ENCODE results near the gene TFPI.
A peak's percentile ranks its signal among the peaks of the same experiment; 100 is the strongest.
"Not testable (repeated sequence)": the region's sequence is repeated elsewhere in the genome, so short reads cannot be mapped to it uniquely, and the experiment has no call there.

The TFPI gene

DNA sequence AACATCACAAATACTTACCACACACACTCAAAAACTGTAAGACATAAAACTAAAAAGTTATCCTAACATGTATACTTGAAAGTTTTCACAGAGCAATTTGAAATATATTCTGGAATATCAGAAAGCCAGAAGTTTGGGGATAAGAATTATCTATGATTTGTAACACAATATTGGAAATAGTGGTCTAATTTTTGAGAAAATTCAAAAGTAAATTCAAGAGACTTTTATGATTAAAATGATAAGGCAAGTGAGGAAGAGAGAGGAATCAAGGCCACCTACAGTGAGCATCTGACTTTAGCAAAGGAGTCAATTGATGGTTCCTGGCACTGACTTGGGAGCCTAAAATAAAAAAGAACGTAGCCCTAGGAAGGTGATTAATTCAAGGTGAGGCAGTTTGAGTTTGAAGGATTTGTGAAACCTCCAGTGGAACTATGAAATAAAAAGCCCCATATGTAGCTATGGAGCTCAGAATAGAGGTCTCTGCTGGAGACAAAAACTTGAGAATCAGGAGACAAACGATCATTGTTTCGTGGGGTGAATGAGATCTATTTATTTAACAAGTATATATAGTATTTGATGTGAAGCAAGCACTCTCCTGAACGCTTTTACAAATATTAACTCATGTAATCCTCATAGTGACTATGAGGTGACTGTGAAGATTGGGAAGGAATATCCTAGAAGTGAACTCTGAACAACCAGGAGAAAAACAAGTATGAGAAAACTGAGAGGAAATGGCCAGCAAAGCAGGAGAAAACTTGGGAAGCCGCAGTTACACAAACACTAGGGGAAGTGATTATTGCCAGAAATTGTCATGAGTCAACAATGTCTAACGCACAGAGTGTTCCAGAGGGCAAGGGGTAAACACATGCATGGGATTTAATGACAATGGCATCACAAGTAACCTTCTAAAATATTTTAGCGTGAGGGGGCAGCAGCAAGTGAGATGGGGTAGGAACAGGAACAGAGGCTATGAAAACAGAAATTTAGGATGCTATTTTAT lies 12.8 kb downstream of the TFPI start:
- no peaks in the 10 kb centered on the region; the same call in 1 of the 2 replicates for H3K36me3 ChIP-seq (ENCODE audit: insufficient read depth, low read length)
- peak overlapping the region; percentile 9 for H3K9ac ChIP-seq (ENCODE audit: insufficient read length)
- H3K9me3 ChIP-seq (ENCODE audit: low read depth, low read length) = no peaks in the 10 kb centered on the region
- H3K4me3 ChIP-seq = no peak overlapping the region
- H3K27ac ChIP-seq = peak overlapping the region; percentile 55; the same call in 1 of the 2 replicates
- no peak for DNase-seq (ENCODE audit: low read depth, low spot score)
- no peak for TF ChIP-seq EZH2 (IDR thresholded peaks at IDR 0.05)
- TF ChIP-seq FOXP2 (optimal IDR thresholded peaks at IDR 0.05; ENCODE audit: control extremely low read depth, extremely low read length, insufficient read depth) = no peak
- TF ChIP-seq POLR2AphosphoS5 (IDR thresholded peaks at IDR 0.05; ENCODE audit: borderline replicate concordance, low read depth, low read length) = no peak

GRCh38 chr2:187538222-187538621 lies 16.0 kb downstream of the TFPI start:
- not testable (repeated sequence) for H3K4me3 ChIP-seq; H3K27ac ChIP-seq; H3K9me3 ChIP-seq (ENCODE audit: low read depth, low read length); DNase-seq (ENCODE audit: low read depth, low spot score); H3K36me3 ChIP-seq (ENCODE audit: insufficient read depth, low read length); H3K9ac ChIP-seq (ENCODE audit: insufficient read length)

DNA sequence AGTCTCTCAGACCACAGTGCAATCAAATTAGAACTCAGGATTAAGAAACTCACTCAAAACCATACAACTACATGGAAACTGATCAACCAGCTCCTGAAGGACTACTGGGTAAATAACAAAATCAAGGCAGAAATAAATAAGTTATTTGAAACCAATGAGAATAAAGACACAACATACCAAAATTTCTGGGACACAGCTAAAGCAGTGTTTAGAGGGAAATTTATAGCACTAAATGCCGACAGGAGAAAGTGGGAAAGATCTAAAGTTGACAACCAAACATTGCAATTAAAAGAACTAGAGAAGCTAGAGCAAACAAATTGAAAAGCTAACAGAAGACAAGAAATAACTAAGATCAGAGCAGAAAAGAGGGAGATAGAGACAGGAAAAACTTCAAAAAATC lies 18.9 kb downstream of the TFPI start:
- H3K36me3 ChIP-seq (ENCODE audit: insufficient read depth, low read length); H3K9me3 ChIP-seq (ENCODE audit: low read depth, low read length); DNase-seq (ENCODE audit: low read depth, low spot score); H3K9ac ChIP-seq (ENCODE audit: insufficient read length); H3K4me3 ChIP-seq; H3K27ac ChIP-seq: not testable (repeated sequence)

- no peak overlapping the region for H3K27ac ChIP-seq
- DNase-seq (ENCODE audit: low read depth, low spot score) = no peak
- no peak for TF ChIP-seq FOXP2 (optimal IDR thresholded peaks at IDR 0.05; ENCODE audit: control extremely low read depth, extremely low read length, insufficient read depth)
- TF ChIP-seq POLR2AphosphoS5 (IDR thresholded peaks at IDR 0.05; ENCODE audit: borderline replicate concordance, low read depth, low read length) = no peak
- no peak for TF ChIP-seq EZH2 (IDR thresholded peaks at IDR 0.05)
- no peak overlapping the region for H3K9ac ChIP-seq (ENCODE audit: insufficient read length)
- no peaks in the 10 kb centered on the region for H3K36me3 ChIP-seq (ENCODE audit: insufficient read depth, low read length)
- H3K4me3 ChIP-seq = no peak overlapping the region
- H3K9me3 ChIP-seq (ENCODE audit: low read depth, low read length) = no peaks in the 10 kb centered on the region
Measured at GRCh38 chr2:187532333-187533120, 21.7 kb downstream of the TFPI start.

DNA sequence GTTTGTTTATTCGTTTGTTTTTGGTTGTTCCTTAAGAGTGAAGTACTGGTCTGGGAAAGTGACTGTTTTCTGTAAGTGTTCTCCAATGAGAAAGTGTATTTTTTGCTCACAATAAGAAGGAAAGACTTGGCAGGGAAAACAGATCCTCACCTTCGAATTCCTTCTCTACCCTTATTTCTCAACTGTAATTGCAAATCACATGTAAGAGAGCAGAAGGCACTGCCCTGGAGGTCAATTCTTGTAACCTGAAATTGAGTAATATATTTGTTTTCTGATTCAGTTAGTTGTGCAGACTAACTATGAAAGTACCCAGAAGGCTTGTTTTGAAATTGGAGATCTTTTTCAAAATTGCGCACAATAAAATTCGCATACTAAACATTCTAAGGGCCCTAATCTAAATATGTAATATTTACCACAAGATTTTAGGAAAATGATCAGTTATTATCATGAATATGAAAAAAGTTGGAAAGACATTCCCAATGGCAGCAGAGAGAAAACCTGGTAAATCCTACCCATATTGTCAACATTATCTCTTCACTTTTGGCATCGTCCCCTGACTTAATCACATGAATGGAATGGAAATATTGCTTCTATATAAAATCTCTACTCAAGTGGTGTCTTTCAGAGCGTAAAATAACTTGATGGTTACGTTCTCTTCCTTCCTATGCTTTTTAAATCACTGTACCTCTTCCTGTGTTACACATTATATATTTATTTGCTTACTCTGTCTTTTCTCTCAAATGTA lies 24.1 kb downstream of the TFPI start:
- peak overlapping the region; percentile 73 for H3K27ac ChIP-seq
- H3K4me3 ChIP-seq = peak overlapping the region; percentile 45
- TF ChIP-seq POLR2AphosphoS5 (IDR thresholded peaks at IDR 0.05; ENCODE audit: borderline replicate concordance, low read depth, low read length) (no peak), FOXP2 (optimal IDR thresholded peaks at IDR 0.05; ENCODE audit: control extremely low read depth, extremely low read length, insufficient read depth) (no peak), EZH2 (IDR thresholded peaks at IDR 0.05) (no peak)
- DNase-seq (ENCODE audit: low read depth, low spot score) = no peak
- H3K36me3 ChIP-seq (ENCODE audit: insufficient read depth, low read length) = no peaks in the 10 kb centered on the region
- H3K9ac ChIP-seq (ENCODE audit: insufficient read length) = no peak overlapping the region
- no peaks in the 10 kb centered on the region for H3K9me3 ChIP-seq (ENCODE audit: low read depth, low read length)

GRCh38 chr2:187529248-187529976 lies 24.8 kb downstream of the TFPI start:
- Histone ChIP-seq H3K36me3 (ENCODE audit: insufficient read depth, low read length) (no peaks in the 10 kb centered on the region), H3K27ac (peak overlapping the region; percentile 73; the same call in 1 of the 2 replicates), H3K9me3 (ENCODE audit: low read depth, low read length) (no peaks in the 10 kb centered on the region), H3K4me3 (no peak overlapping the region), H3K9ac (ENCODE audit: insufficient read length) (no peak overlapping the region)
- TF ChIP-seq POLR2AphosphoS5 (IDR thresholded peaks at IDR 0.05; ENCODE audit: borderline replicate concordance, low read depth, low read length) (no peak), EZH2 (IDR thresholded peaks at IDR 0.05) (no peak), FOXP2 (optimal IDR thresholded peaks at IDR 0.05; ENCODE audit: control extremely low read depth, extremely low read length, insufficient read depth) (no peak)
- DNase-seq (ENCODE audit: low read depth, low spot score) = no peak

GRCh38 chr2:187528042-187528441 lies 26.2 kb downstream of the TFPI start:
- no peak for DNase-seq (ENCODE audit: low read depth, low spot score)
- Histone ChIP-seq H3K4me3 (no peak overlapping the region), H3K36me3 (ENCODE audit: insufficient read depth, low read length) (no peaks in the 10 kb centered on the region), H3K27ac (no peak overlapping the region), H3K9ac (ENCODE audit: insufficient read length) (no peak overlapping the region), H3K9me3 (ENCODE audit: low read depth, low read length) (no peaks in the 10 kb centered on the region)
- TF ChIP-seq POLR2AphosphoS5 (IDR thresholded peaks at IDR 0.05; ENCODE audit: borderline replicate concordance, low read depth, low read length) (no peak), EZH2 (IDR thresholded peaks at IDR 0.05) (no peak), FOXP2 (optimal IDR thresholded peaks at IDR 0.05; ENCODE audit: control extremely low read depth, extremely low read length, insufficient read depth) (no peak)
